ENCODE results near the gene PABPN1L.
A peak's percentile ranks its signal among the peaks of the same experiment; 100 is the strongest.

Gene PABPN1L

GRCh38 chr16:88859381-88860091 lies 6.9 kb downstream of the PABPN1L start:
- TF ChIP-seq CTCF (conservative IDR thresholded peaks at IDR 0.05; ENCODE audit: low read length): no peak

GRCh38 chr16:88857728-88858339 lies 8.6 kb downstream of the PABPN1L start:
- TF ChIP-seq CTCF (conservative IDR thresholded peaks at IDR 0.05; ENCODE audit: low read length): peak; percentile 79
- peak overlapping the region; percentile 99 for H3K4me3 ChIP-seq (ENCODE audit: low read length)
- DNase-seq (ENCODE audit: low read depth): peak; percentile 72

More at GRCh38 chr16:88859381-88860091, 6.9 kb downstream of the PABPN1L start:
- no peak for DNase-seq (ENCODE audit: low read depth)
- H3K4me3 ChIP-seq (ENCODE audit: low read length): no peak overlapping the region

GRCh38 chr16:88856828-88857727 lies 9.4 kb downstream of the PABPN1L start, which contains the start of the genes GALNS and TRAPPC2L:
Gene GALNS, minus strand, starts transcription at chr16:88856947. Its CDS starts 70 bp downstream, at chr16:88856877.
Gene TRAPPC2L, plus strand, starts transcription at chr16:88857127. Its CDS starts 24 bp downstream, at chr16:88857151.
- DNase-seq (ENCODE audit: low read depth): peak; percentile 90
- peak within 1 kb of the TSS; percentile 99 for H3K4me3 ChIP-seq (ENCODE audit: low read length)
- no peak for TF ChIP-seq CTCF (conservative IDR thresholded peaks at IDR 0.05; ENCODE audit: low read length)

- peak overlapping the region; percentile 72 for H3K4me3 ChIP-seq (ENCODE audit: low read length)
- no peak for DNase-seq (ENCODE audit: low read depth)
- TF ChIP-seq CTCF (conservative IDR thresholded peaks at IDR 0.05; ENCODE audit: low read length): no peak
Observed at GRCh38 chr16:88856122-88856827, 10.2 kb downstream of the PABPN1L start.

- peak overlapping the region; percentile 72 for H3K4me3 ChIP-seq (ENCODE audit: low read length)
- no peak for TF ChIP-seq CTCF (conservative IDR thresholded peaks at IDR 0.05; ENCODE audit: low read length)
- DNase-seq (ENCODE audit: low read depth): no peak
Observed at GRCh38 chr16:88855736-88856121, 10.7 kb downstream of the PABPN1L start.

- H3K4me3 ChIP-seq (ENCODE audit: low read length): no peak overlapping the region
- no peak for DNase-seq (ENCODE audit: low read depth)
Observed at GRCh38 chr16:88855176-88855575, 11.3 kb downstream of the PABPN1L start.

More at GRCh38 chr16:88855176-88855575, 11.3 kb downstream of the PABPN1L start:
- TF ChIP-seq CTCF (conservative IDR thresholded peaks at IDR 0.05; ENCODE audit: low read length): no peak
